Stomach (tissue), 9 donors: ENCODE measurements around the gene DDX11. TPM values are rescaled to one million over a fixed set of nuclear protein-coding genes. Genes with fewer than 3 reads are reported as not detected.
A peak's percentile ranks its signal among the peaks of the same experiment; 100 is the strongest.
"Not testable (repeated sequence)": the region's sequence is repeated elsewhere in the genome, so short reads cannot be mapped to it uniquely, and the experiment has no call there.

Experiments
- DNase-seq, 2 donors: peaks; one replicate each; pipeline versions ENCODE4 v3.0.0 to v3.0.0-alpha.2; 2013 to 2019
- H3K27ac ChIP-seq, 5 donors: fragments of 200-600 bp in 4 of 5; sonication (generic) in 4 of 5; one replicate each; pipeline ENCODE4 v1.5.1; 2013 to 2019; ENCODE audit warnings: mild to moderate bottlenecking in 1 of 5, moderate library complexity in 1 of 5
- H3K27me3 ChIP-seq, 3 donors: fragments of 200-600 bp; sonication (generic); one replicate each; pipeline ENCODE4 v1.5.1; 2017 to 2019; ENCODE audit warnings: mixed run types in 1 of 3
- H3K36me3 ChIP-seq, 4 donors: fragments of 200-600 bp; sonication (generic); 1 replicate in 3 of 4; 2 replicates in 1 of 4; pipeline ENCODE4 v1.5.1; 2016 to 2019
- H3K4me1 ChIP-seq, 4 donors: fragments of 200-600 bp; sonication (generic); one replicate each; pipeline ENCODE4 v1.5.1; 2016 to 2019
- H3K4me3 ChIP-seq, 4 donors: fragments of 200-600 bp; sonication (generic) in 3 of 4; one replicate each; pipeline ENCODE4 v1.5.1; 2016 to 2019; ENCODE audit warnings: mild to moderate bottlenecking in 1 of 4
- H3K9me3 ChIP-seq, 4 donors: fragments of 200-600 bp; sonication (generic); one replicate each; pipeline ENCODE4 v1.5.1; 2016 to 2019
- CTCF ChIP-seq, 7 experiments: fragments of 450-650 bp in 4 of 7; fragments of 200-600 bp in 3 of 7; sonication (generic) in 3 of 7; IDR thresholded peaks; one replicate each; pipeline ENCODE4 v1.5.1; 2016 to 2019; ENCODE audit warnings: antibody characterized with exemption in 7 of 7, control low read depth in 2 of 7, mild to moderate bottlenecking in 1 of 7
- EP300 ChIP-seq: sonication (generic); formaldehyde crosslinking; IDR thresholded peaks from one replicate; pipeline ENCODE4 v1.6.1; 2017; ENCODE audit warnings: antibody characterized with exemption
- POLR2A ChIP-seq, 4 donors: fragments of 450-650 bp; IDR thresholded peaks; one replicate each; pipeline ENCODE4 v1.6.1; 2016; ENCODE audit warnings: antibody characterized with exemption in 4 of 4, control low read depth in 2 of 4, mild to moderate bottlenecking in 1 of 4, moderate library complexity in 1 of 4
- POLR2AphosphoS5 ChIP-seq, 3 donors: sonication (generic); formaldehyde crosslinking; IDR thresholded peaks; one replicate each; pipeline ENCODE4 v1.6.1; 2016; ENCODE audit warnings: antibody characterized with exemption in 3 of 3
- WGBS, 5 donors: extraction: QIAGEN DNeasy Blood & Tissue Kit in 3 of 5; methylation state at CpG; one replicate each; pipeline versions ENCODE4 v1.1.5 to v1.1.7; 2013 to 2018; 5-methylcytosine and 5-hydroxymethylcytosine counted together
- intact Hi-C: fragments of 100-400 bp; cut with DNase I; formaldehyde crosslinking; loops from one replicate; pipeline ENCODE4 v1.15.1; 2023; ENCODE audit warnings: low total_unique reads
- polyA plus RNA-seq, 3 donors: library from polyadenylated mRNA; stranded (reverse); fragments of 200-250 nt; gene quantifications; one replicate each; pipeline ENCODE4 v1.2.3, GENCODE V29; 2013
- total RNA-seq, 5 donors: library from RNA; depleted of rRNA; stranded (reverse); fragments of >200 nt; gene quantifications; one replicate each; pipeline versions ENCODE4 v1.1.0 to v1.2.3, GENCODE V29; 2014 to 2016
- donor health status: healthy with polysubstance abuse.
- donor health status: Bipolar disorder and iron deficiency.
- donor health status: healthy.

Gene DDX11
- total and polyA plus RNA-seq, 8 donors, result 9.1 to 104 (median 23.5) TPM

DNA sequence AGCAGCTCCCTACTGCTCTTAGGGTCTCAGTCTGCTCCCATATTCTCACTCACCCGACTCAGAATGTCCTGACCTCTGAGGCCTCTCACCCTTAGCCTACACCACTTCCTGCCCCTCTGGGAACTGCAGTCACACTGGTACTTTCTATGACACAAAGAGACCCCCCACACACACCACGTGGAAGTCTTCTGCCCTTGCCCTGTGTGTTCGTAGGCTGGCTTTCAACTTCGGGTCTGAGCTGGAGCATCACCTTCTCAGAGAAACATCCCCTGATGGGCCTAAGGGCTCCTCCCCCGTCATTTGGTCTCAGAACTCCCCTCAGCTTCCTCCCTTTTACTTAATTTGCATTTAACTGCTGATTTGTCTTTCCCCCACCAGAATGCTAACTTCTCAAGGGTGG is 22.0 kb upstream of the DDX11 start:
- H3K27ac ChIP-seq, H3K4me1 ChIP-seq, H3K27me3 ChIP-seq, H3K4me3 ChIP-seq, H3K9me3 ChIP-seq, intact Hi-C loops, H3K36me3 ChIP-seq: not testable (repeated sequence)
- WGBS, 5 donors, result 68 to 74% (median 72%) methylated on average over 5 of the region's 5 CpGs
- peak in 1 of 2 donors; percentile 15 for DNase-seq

DNA sequence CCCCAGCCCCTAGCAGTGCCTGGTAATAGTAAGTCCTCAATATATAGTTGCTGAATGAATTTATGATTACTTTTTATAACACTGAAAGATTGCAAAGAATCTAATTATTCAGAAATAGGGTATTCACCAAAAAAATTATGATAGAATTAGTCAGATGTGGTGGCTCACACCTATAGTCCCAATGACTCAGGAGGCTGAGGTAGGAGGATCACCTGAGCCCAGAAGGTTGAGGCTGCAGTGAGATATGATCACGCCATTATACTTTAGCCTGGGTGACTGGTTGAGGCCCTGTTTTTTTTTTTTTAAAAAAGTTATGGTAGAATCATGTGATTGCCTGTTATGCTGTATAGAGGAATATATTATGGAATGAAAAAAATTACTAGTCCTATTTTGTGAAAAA is 21.5 kb upstream of the DDX11 start:
- H3K4me3 ChIP-seq, DNase-seq, H3K36me3 ChIP-seq, H3K27ac ChIP-seq, H3K27me3 ChIP-seq, H3K9me3 ChIP-seq, intact Hi-C loops, H3K4me1 ChIP-seq: not testable (repeated sequence)
- 83 to 100% (median 97%) methylated on average over 1 of the region's 1 CpG for WGBS, 5 donors

- H3K36me3 ChIP-seq, intact Hi-C loops, H3K27me3 ChIP-seq, H3K4me3 ChIP-seq, H3K4me1 ChIP-seq, H3K27ac ChIP-seq, H3K9me3 ChIP-seq, DNase-seq: not testable (repeated sequence)
- 82 to 88% (median 86%) methylated on average over 6 to 7 of the region's 7 CpGs for WGBS, 5 donors
Measured at GRCh38 chr12:31052666-31053439, 20.8 kb upstream of the DDX11 start.

DNA sequence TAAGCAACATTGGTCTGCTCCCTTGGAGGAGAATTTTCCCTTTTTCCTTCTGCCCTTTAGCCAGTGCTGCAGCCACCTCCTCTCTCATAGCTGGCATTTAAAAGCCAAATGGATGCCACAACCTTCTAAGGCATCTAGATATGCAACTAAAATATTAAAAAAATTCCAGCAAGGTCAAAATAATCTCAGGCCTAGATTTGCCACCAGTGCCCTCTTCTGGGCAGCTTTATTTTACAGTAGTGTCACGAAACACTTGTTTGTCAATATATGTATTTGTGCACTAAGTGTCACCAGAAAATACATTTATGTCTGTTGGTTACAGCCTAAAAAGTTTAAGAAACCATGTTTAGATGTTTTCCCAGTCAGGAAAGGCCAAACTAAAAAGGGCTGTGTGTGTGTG is 19.7 kb upstream of the DDX11 start:
- H3K4me1 ChIP-seq, DNase-seq, H3K4me3 ChIP-seq, H3K9me3 ChIP-seq, H3K27me3 ChIP-seq, H3K36me3 ChIP-seq, H3K27ac ChIP-seq, intact Hi-C loops: not testable (repeated sequence)
- WGBS, 5 donors, result 64 to 73% (median 69%) methylated on average over 1 of the region's 1 CpG

DNA sequence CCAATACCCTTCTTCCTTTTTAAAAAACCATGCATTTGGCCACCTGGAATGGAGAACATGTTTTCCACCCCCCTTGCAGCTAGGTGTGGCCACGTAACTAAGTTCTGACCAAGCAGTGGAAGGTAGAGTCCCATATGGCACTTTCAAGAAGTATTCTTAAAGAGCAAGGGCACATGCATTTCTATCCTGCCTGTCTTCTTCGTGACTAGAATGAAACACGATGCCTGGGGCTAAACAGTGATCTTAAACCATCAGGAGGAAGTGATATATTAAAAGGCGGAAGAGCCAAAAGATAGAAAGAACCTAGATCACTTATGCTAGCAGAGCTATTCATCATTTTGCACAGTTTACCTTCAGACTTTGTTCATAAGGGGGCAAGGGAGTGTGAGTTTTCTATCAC is 16.0 kb upstream of the DDX11 start:
- intact Hi-C loops, result no loop called here
- 76 to 92% (median 87%) methylated on average over 4 of the region's 4 CpGs for WGBS, 5 donors

DNA sequence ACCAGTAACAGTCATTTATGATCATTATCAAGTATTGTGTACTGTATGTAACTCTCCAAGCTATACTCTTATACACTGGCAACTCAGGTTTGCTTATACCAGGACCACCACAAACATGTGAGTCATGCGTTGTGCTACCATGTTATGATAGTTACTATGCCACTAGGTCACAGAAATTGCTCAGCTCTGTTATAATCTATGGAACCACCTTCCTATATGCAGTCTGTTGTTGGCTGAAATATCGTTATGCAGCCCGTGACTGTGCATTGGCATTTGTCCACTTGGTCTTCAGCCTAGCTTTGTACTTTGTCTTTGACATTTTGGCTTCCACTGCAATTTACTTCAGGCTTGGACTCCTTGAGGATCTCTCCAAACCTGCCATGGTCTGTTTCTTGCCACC is 7.5 kb upstream of the DDX11 start:
- H3K4me1 ChIP-seq, DNase-seq, H3K4me3 ChIP-seq, H3K9me3 ChIP-seq, H3K27ac ChIP-seq, H3K36me3 ChIP-seq, H3K27me3 ChIP-seq, intact Hi-C loops: not testable (repeated sequence)
- WGBS, 5 donors, result 56 to 72% (median 58%) methylated on average over 3 of the region's 3 CpGs

More for the DNA sequence above, 16.0 kb upstream of the DDX11 start:
- Histone ChIP-seq H3K9me3 (no peaks in the 10 kb centered on the region), H3K27me3 (no peaks in the 10 kb centered on the region), H3K4me1 (no peaks in the 10 kb centered on the region), H3K27ac (no peak overlapping the region), H3K4me3 (no peak overlapping the region), H3K36me3 (no peaks in the 10 kb centered on the region)
- no peak for DNase-seq
- TF ChIP-seq POLR2A (IDR thresholded peaks at IDR 0.05), result no peak
- no peak for TF ChIP-seq POLR2AphosphoS5 (IDR thresholded peaks at IDR 0.05)
- TF ChIP-seq EP300, result no peak
- TF ChIP-seq CTCF (IDR thresholded peaks at IDR 0.05), result no peak

DNA sequence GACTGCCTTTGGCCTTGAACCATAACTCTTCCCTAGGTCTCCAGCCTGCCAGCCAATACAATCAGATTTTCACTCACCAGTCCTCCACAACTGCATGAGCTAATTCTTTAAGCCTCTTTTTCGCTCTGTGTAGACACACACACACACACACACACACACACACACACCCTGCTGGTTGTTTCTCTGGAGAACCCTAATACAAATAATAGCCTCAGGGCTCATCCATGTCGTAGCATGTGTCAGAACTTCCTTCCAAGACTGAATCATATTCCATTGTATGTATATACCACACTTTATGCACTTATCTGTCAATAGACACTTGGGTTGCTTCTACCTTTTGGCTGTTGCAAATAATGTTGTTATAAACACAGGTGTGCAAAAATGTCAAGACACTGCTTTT is 6.0 kb upstream of the DDX11 start:
- H3K27me3 ChIP-seq, intact Hi-C loops, H3K4me1 ChIP-seq, DNase-seq, H3K9me3 ChIP-seq, H3K36me3 ChIP-seq, H3K27ac ChIP-seq, H3K4me3 ChIP-seq: not testable (repeated sequence)
- WGBS, 5 donors, result 82 to 95% (median 90%) methylated on average over 2 of the region's 2 CpGs

DNA sequence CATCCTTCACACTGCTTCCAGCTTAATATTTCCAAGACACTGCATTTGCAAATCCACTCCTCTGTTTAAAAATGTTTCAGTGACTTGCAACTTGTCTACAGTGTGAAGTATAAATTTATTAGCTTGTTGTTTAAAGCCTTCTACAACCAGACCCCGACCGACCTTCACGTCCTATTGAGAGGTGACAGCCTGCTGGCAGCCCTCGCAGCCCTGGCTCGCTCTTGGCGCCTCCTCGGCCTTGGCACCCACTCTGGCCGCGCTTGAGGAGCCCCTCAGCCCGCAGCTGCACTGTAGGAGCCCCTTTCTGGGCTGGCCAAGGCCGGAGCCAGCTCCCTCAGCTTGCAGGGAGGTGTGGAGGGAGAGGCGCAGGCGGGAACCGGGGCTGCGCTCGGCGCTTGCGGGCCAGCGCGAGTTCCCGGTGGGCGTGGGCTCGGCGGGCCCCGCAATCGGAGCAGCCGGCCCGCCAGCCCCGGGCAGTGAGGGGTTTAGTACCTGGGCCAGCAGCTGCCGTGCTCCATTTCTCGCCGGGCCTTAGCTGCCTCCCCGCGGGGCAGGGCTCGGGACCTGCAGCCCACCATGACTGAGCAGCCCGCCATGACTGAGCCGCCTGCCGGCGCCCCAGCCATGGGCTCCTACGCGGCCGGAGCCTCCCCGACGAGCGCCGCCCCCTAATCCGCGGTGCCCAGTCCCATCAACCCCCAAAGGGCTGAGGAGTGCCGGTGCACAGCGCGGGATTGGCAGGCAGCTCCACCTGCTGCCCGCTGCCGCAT is 2.5 kb upstream of the DDX11 start:
- H3K4me3 ChIP-seq, H3K36me3 ChIP-seq, DNase-seq, intact Hi-C loops, H3K27ac ChIP-seq, H3K27me3 ChIP-seq, H3K9me3 ChIP-seq: not testable (repeated sequence)
- peaks cover 0 to 26% (median 9%) of the 10 kb centered on the region in 4 donors for H3K4me1 ChIP-seq
- 82 to 96% (median 91%) methylated on average over 28 to 46 of the region's 53 CpGs for WGBS, 5 donors

DNA sequence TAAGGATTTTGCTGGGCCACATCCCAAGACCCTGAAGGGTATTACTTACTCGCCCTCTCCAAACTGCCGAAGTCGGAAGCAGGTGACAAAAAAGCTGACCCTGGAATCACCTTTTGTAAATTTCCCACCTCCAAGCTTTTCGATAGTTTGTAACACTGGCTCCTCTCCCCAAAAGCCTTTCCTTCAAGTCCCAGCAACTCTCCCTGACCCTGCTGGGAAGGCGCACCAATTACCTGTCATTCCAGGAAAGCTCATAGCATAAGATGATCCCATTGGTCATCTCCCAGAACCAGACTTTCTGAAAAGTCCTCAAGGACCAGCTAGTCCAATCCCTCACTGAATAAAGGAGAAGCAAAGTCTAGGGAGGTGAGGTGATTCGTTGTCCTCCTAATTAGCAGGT is 698 bp upstream of the DDX11 start:
- Histone ChIP-seq H3K4me3 (peak overlapping the region; percentile 50 to 73 (median 60)), H3K27ac (peak overlapping the region in 1 of 5 donors; percentile 93), H3K4me1 (peaks cover 0 to 30% (median 9%) of the 10 kb centered on the region in 4 donors)
- H3K9me3 ChIP-seq, H3K36me3 ChIP-seq, intact Hi-C loops, DNase-seq, H3K27me3 ChIP-seq: not testable (repeated sequence)
- WGBS, 5 donors, result 34 to 56% (median 49%) methylated on average over 5 to 6 of the region's 6 CpGs
